ENCODE data around the gene ADAMTS9.
A peak's percentile ranks its signal among the peaks of the same experiment; 100 is the strongest.

ADAMTS9 gene

GRCh38 chr3:64612916-64613526, 74.8 kb downstream of the ADAMTS9 start:
- Histone ChIP-seq H3K27me3 (ENCODE audit: insufficient read depth, low read depth, severe bottlenecking) (no peaks in the 10 kb centered on the region), H3K36me3 (no peaks in the 10 kb centered on the region), H3K4me3 (ENCODE audit: low read depth, low read length) (no peak overlapping the region), H3K9me3 (ENCODE audit: severe bottlenecking) (no peaks in the 10 kb centered on the region), H3K27ac (no peak overlapping the region)
- DNase-seq, result no peak
- TF ChIP-seq CTCF (IDR thresholded peaks at IDR 0.05; ENCODE audit: low read depth, low read length), result no peak

GRCh38 chr3:64612082-64612860, 75.5 kb downstream of the ADAMTS9 start:
- no peak overlapping the region for H3K27ac ChIP-seq
- H3K36me3 ChIP-seq, result no peaks in the 10 kb centered on the region
- DNase-seq, result peak; percentile 64
- H3K9me3 ChIP-seq (ENCODE audit: severe bottlenecking), result no peaks in the 10 kb centered on the region
- TF ChIP-seq CTCF (IDR thresholded peaks at IDR 0.05; ENCODE audit: low read depth, low read length), result no peak
- H3K4me3 ChIP-seq (ENCODE audit: low read depth, low read length), result no peak overlapping the region
- H3K27me3 ChIP-seq (ENCODE audit: insufficient read depth, low read depth, severe bottlenecking), result no peaks in the 10 kb centered on the region

- no peaks in the 10 kb centered on the region for H3K27me3 ChIP-seq (ENCODE audit: insufficient read depth, low read depth, severe bottlenecking)
- no peaks in the 10 kb centered on the region for H3K9me3 ChIP-seq (ENCODE audit: severe bottlenecking)
These were observed 79.1 kb downstream of the ADAMTS9 start for GRCh38 chr3:64608741-64609140.

GRCh38 chr3:64607032-64607551, 80.7 kb downstream of the ADAMTS9 start:
- TF ChIP-seq CTCF (IDR thresholded peaks at IDR 0.05; ENCODE audit: low read depth, low read length), result no peak
- DNase-seq, result no peak
- Histone ChIP-seq H3K9me3 (ENCODE audit: severe bottlenecking) (no peaks in the 10 kb centered on the region), H3K27ac (no peak overlapping the region), H3K36me3 (no peaks in the 10 kb centered on the region), H3K27me3 (ENCODE audit: insufficient read depth, low read depth, severe bottlenecking) (no peaks in the 10 kb centered on the region), H3K4me3 (ENCODE audit: low read depth, low read length) (no peak overlapping the region)

More at GRCh38 chr3:64608741-64609140, 79.1 kb downstream of the ADAMTS9 start:
- H3K27ac ChIP-seq, result no peak overlapping the region
- DNase-seq, result no peak
- no peaks in the 10 kb centered on the region for H3K36me3 ChIP-seq
- no peak overlapping the region for H3K4me3 ChIP-seq (ENCODE audit: low read depth, low read length)
- no peak for TF ChIP-seq CTCF (IDR thresholded peaks at IDR 0.05; ENCODE audit: low read depth, low read length)

GRCh38 chr3:64604313-64604712, 83.5 kb downstream of the ADAMTS9 start:
- DNase-seq, result no peak

More at GRCh38 chr3:64604313-64604712, 83.5 kb downstream of the ADAMTS9 start:
- no peaks in the 10 kb centered on the region for H3K27me3 ChIP-seq (ENCODE audit: insufficient read depth, low read depth, severe bottlenecking)
- no peak for TF ChIP-seq CTCF (IDR thresholded peaks at IDR 0.05; ENCODE audit: low read depth, low read length)
- no peaks in the 10 kb centered on the region for H3K36me3 ChIP-seq
- H3K9me3 ChIP-seq (ENCODE audit: severe bottlenecking), result no peaks in the 10 kb centered on the region
- H3K4me3 ChIP-seq (ENCODE audit: low read depth, low read length), result no peak overlapping the region
- no peak overlapping the region for H3K27ac ChIP-seq
